ENCODE data around the gene AHCY. TPM values are rescaled to one million over a fixed set of nuclear protein-coding genes. Genes with fewer than 3 reads are reported as not detected.
A peak's percentile ranks its signal among the peaks of the same experiment; 100 is the strongest.

AHCY gene
- total RNA-seq, 3 donors from 2014 or later = 66.9 to 105 (median 88.4) TPM

- no peaks in the 10 kb centered on the region for H3K4me1 ChIP-seq
- DNase-seq (ENCODE audit: low spot score in 2 of 2) = no peak
- intact Hi-C loops (cut with DNase I; ENCODE audit: low total_unique reads) = no loop called here
- peak overlapping the region in 2 of 3 donors; percentile 35 to 38 for H3K4me3 ChIP-seq
- TF ChIP-seq POLR2A (IDR thresholded peaks at IDR 0.05) (no peak), POLR2AphosphoS5 (IDR thresholded peaks at IDR 0.05) (no peak)
- no peaks in the 10 kb centered on the region for H3K36me3 ChIP-seq
- no peaks in the 10 kb centered on the region for H3K9me3 ChIP-seq
- no peaks in the 10 kb centered on the region for H3K27me3 ChIP-seq
- no peak overlapping the region for H3K27ac ChIP-seq
These were observed 8.9 kb upstream of the AHCY start for GRCh38 chr20:34312024-34312460.

GRCh38 chr20:34311118-34312023 lies 8.2 kb upstream of the AHCY start:
- Histone ChIP-seq H3K4me3 (peak overlapping the region in 2 of 3 donors; percentile 35 to 38), H3K9me3 (no peaks in the 10 kb centered on the region), H3K36me3 (no peaks in the 10 kb centered on the region), H3K27ac (no peak overlapping the region), H3K4me1 (no peaks in the 10 kb centered on the region), H3K27me3 (no peaks in the 10 kb centered on the region)
- intact Hi-C loops (cut with DNase I; ENCODE audit: low total_unique reads) = no loop called here
- no peak for DNase-seq (ENCODE audit: low spot score in 2 of 2)
- no peak for TF ChIP-seq POLR2AphosphoS5 (IDR thresholded peaks at IDR 0.05)
- no peak for TF ChIP-seq POLR2A (IDR thresholded peaks at IDR 0.05)
- no peak for TF ChIP-seq CTCF (IDR thresholded peaks at IDR 0.05)

- no peaks in the 10 kb centered on the region for H3K9me3 ChIP-seq
- DNase-seq (ENCODE audit: low spot score in 2 of 2) = no peak
- no peaks in the 10 kb centered on the region for H3K4me1 ChIP-seq
- no peak overlapping the region for H3K27ac ChIP-seq
- no peaks in the 10 kb centered on the region for H3K27me3 ChIP-seq
- no peaks in the 10 kb centered on the region for H3K36me3 ChIP-seq
- no peak overlapping the region for H3K4me3 ChIP-seq
- TF ChIP-seq CTCF (IDR thresholded peaks at IDR 0.05) = no peak
- TF ChIP-seq POLR2A (IDR thresholded peaks at IDR 0.05) = no peak
- TF ChIP-seq POLR2AphosphoS5 (IDR thresholded peaks at IDR 0.05) = no peak
- intact Hi-C loops (cut with DNase I; ENCODE audit: low total_unique reads) = no loop called here
These were observed 7.4 kb upstream of the AHCY start for GRCh38 chr20:34310481-34311117.

- no peak overlapping the region for H3K27ac ChIP-seq
- no peak for TF ChIP-seq CTCF (IDR thresholded peaks at IDR 0.05)
- no peak for TF ChIP-seq POLR2AphosphoS5 (IDR thresholded peaks at IDR 0.05)
- no peak for TF ChIP-seq POLR2A (IDR thresholded peaks at IDR 0.05)
- no peaks in the 10 kb centered on the region for H3K27me3 ChIP-seq
- H3K9me3 ChIP-seq = no peaks in the 10 kb centered on the region
- no peak overlapping the region for H3K4me3 ChIP-seq
- DNase-seq (ENCODE audit: low spot score in 2 of 2) = no peak
- H3K36me3 ChIP-seq = no peaks in the 10 kb centered on the region
- no peaks in the 10 kb centered on the region for H3K4me1 ChIP-seq
- intact Hi-C loops (cut with DNase I; ENCODE audit: low total_unique reads) = no loop called here
These were observed 6.5 kb upstream of the AHCY start for GRCh38 chr20:34309691-34310090.

GRCh38 chr20:34305333-34306230 lies 2.4 kb upstream of the AHCY start:
- Histone ChIP-seq H3K4me1 (peaks cover 0 to 4% of the 10 kb centered on the region in 2 donors), H3K36me3 (no peaks in the 10 kb centered on the region), H3K9me3 (no peaks in the 10 kb centered on the region), H3K4me3 (no peak overlapping the region), H3K27ac (no peak overlapping the region), H3K27me3 (no peaks in the 10 kb centered on the region)
- intact Hi-C loops (cut with DNase I; ENCODE audit: low total_unique reads) = loop anchor here (1.0 kb wide), 1 partner anchor 12 kb away; no protein-coding TSS in a partner anchor
- no peak for TF ChIP-seq CTCF (IDR thresholded peaks at IDR 0.05)
- TF ChIP-seq POLR2AphosphoS5 (IDR thresholded peaks at IDR 0.05) = no peak
- TF ChIP-seq POLR2A (IDR thresholded peaks at IDR 0.05) = no peak
- DNase-seq (ENCODE audit: low spot score in 2 of 2) = peak in 1 of 2 donors; percentile 40

Measured in breast epithelium (tissue), 4 donors.